TTC549 (cell line): ENCODE measurements around the gene RAP1A.

Source experiments
- FAIRE-seq: peaks from 2 replicates; lab custom pipeline; 2012; peaks lifted over from hg19 to GRCh38; lab: Jason Lieb, UNC

Gene RAP1A

DNA sequence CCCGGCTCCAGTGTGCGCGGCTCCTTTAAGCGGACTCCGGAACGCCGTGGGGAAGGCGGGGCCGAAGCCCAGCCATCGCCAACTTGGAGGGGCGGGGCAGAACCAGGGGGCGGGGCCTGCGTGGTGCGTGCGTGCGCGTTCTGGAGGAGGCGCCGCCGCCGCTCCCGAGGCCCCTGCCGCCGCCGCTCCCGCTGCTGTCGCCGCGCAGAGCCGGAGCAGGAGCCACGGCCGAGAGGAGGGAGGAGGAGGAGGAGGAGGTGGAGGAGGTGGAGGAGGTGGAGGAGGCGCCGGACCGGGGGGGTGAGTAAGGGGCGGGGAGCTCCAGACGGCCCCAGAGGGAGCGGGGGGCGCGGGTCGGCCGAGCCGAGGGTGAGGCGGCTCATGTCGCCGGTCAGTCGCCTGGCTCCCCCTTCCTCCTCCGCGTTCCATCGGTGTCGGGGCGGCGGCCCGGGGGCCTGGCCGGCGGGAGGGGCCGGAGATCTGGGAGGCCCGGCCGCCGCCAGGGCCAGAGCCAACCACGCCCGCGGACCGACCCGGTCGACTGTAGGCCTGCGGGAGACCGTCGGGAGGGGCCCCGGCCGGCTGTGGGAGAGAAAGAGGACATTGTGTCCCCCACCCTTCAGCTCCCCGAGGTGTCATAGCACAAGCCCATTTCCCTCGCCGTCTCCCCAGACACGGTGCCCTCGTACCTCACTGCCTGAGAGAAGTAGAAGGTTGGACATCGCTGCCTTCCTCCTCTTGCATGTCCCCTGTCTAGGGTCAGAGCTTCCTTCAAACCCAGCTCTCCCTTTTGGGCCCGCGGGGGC lies at the start of gene RAP1A:
RAP1A (plus strand) TSS at position 155 of the 806 bp plus-strand sequence. CDS start 71,572 bp downstream, outside the sequence.
- FAIRE-seq: no peak

DNA sequence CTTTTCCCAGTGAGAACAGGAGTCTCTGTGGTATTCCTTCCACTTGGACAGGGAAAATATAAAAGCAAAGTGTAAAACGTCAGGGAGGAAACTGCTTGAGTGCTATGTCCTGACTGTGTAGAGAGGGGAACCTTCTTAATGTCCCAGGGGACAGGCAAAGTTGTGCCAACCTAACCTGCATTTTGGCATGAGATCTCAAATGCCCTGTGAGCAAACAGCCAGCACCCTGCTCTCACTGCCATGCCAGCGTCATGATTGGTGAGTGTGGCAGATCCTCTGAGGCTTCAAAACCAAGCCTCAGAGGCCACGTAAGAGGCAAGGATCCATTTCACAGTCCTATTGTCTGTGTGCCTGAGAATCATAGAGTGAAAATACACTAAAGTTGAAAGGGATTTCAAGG lies 49.7 kb upstream of the RAP1A start:
- no peak for FAIRE-seq

DNA sequence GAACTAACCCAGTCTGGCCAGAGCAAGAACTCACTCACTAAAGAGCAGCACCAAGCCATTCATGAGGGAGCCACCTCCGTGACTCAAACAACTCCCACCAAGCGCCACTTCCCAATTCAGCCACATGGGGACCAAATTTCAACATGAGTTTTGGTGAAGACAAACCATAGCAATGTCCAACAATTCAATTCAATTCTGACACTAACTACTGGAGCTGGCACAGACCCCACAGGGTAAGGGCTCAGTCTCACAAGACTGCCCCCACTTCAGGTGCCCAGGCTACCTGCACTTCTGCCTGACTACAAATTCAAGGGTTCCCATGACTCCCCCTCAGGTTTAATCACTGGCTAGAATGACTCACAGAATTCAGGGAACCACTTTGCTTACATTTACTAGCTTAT lies 48.8 kb upstream of the RAP1A start:
- FAIRE-seq: no peak

DNA sequence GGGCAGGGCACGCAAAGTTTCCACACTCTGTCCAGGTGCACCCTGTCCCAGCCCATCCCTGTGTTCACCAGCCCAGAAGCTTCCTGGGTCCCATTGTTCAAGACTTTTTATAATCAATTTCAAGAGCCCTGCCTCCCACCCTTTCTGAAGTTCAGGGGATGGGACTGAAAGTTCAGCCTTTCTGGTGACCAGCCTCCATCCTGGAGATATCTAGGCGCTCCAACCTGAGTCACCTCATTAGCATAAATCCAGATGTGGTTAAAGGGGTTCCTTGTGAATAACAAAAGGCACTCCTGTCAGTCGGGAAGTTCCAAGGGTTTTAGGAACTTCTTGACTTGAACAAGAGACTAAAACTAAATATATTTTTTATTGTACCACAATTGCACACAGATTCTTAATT lies 48.4 kb upstream of the RAP1A start:
- FAIRE-seq: no peak

DNA sequence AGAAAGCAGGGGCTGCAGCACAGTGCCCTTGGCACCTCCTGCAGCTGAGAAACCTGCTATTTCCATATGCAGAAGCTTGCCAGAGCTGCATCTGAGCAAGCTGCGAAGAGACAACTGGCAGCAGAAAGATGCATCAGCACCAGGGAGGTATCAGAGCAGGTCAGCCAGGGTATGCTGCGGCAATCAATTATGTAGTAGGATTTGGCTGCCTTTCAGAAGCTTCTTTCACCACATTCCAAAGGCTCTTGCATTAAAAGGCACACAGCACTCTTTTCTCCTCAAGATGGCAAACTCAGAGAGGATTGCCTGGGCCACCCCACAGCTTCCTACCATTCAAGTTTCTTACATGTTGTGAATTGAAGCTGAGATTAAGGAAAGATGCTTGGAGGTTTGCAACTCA lies 47.6 kb upstream of the RAP1A start:
- no peak for FAIRE-seq

DNA sequence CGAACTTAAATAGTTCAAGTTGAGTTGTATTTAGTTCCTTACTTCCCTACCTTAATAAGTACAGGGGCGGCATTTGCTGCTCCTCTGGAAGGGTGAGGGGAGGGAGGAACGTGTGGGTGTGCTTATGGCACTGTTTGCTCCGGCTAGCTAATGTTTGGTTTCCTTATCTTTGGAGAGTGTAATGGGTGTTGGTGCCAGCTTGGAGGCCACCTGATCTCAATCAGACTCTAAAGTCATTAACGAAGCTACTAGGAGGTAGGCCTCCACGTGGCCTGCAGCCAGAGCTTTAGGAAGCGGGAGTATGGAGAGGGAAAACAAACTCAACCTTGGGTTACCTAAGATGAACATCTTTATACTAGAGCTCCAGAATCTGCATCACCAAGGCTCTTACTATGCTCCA lies 43.0 kb upstream of the RAP1A start:
- no peak for FAIRE-seq

DNA sequence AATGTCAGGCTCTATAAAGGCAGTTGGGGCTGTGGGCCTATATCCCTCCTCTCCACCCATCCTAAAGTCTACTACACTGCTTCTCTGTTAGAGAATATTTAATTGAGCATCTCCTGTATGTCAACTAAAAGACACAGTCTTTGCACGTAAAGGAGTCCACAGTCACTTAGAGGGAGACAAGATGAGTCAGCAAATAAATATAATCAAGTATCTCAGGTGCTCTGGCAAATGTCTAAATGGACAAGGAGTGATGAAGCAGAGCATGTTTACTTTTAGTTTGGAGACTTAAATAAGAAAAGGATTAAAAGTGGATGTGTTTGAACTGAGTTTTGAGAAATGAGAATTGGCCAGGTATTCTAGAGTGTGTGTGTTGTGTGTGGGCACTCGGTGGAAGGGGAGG lies 41.8 kb upstream of the RAP1A start:
- no peak for FAIRE-seq

DNA sequence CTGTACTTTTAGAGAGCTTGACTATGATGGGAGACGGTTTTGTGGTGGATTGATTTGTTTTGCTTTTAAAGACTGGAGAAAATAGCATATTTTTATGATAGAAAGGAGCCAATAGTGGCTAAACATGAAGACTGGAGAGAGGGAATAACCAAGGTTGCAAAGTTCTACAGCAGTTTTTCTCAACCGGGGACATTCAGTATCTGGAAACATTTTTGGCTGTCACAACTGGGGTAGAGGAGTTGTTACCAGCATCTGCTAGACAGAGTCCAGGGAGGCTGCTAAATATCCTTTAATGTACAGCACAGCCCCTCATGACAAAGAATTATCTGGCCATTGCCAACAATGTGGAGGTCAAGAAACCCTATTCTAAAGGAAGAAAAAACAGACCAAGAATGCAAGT lies 38.4 kb upstream of the RAP1A start:
- no peak for FAIRE-seq

DNA sequence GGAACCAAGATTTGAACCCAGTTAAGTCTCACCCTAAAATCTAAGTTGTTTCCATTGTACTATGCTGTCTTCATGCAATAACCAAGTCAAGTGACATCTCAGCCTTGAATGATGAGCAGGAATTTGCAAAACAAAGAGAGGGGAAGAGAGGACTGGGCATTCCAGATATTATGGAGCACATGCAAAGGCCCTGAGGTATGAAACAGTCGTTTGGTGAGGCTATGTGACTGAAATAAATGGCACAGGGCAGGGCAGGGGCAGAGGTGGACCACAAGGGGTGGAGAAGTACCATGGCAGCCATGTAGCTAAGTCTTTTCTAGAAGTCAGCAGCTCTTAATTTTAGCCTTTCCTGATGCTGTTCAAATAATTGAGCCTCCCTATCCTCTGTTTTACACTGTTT lies 37.6 kb upstream of the RAP1A start:
- FAIRE-seq: no peak

DNA sequence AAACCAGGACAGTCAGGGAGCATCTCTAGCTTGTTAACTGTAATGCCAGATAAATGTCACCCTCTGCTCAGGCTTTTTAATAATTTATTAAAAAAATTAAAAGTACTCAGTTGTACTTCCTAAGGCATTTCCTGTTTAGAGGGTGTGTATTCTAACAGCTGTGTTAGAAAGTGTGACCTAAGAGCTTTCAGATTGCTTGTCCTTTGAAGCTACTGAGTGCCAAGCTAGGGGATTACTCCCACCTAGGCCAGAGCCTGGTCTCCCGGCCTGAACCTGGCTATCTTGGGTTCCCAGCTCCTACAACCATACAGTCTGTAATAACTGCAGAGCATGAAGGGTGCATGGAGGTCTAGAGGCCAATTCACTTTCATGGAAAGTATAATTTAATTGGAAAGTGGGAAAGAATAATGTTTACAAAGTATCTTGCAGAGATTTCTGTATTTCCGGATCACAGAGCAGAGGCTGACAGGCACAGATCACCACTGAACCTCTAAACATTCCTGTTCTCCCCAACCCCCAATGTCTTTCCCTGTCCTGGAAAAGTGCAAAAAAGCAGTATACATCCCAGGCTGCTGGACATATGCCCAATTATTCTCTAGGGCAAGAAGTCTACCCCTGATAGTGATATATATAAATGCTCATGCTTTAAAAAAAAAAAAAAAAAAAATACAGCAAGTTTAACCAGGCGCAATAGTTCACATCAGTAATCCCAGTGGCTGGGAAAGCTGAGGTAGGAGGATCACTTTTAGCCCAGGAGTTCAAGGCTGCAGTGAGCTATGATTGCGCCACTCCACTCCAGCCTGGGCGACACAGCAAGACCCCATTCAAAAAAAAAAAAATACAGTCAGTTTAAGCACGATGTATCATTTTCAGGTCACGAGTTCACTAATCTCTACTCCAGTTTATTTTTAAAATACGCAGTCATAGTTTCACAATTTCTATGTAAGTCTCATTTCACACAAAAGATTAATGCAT lies 36.7 kb upstream of the RAP1A start:
- FAIRE-seq: no peak

DNA sequence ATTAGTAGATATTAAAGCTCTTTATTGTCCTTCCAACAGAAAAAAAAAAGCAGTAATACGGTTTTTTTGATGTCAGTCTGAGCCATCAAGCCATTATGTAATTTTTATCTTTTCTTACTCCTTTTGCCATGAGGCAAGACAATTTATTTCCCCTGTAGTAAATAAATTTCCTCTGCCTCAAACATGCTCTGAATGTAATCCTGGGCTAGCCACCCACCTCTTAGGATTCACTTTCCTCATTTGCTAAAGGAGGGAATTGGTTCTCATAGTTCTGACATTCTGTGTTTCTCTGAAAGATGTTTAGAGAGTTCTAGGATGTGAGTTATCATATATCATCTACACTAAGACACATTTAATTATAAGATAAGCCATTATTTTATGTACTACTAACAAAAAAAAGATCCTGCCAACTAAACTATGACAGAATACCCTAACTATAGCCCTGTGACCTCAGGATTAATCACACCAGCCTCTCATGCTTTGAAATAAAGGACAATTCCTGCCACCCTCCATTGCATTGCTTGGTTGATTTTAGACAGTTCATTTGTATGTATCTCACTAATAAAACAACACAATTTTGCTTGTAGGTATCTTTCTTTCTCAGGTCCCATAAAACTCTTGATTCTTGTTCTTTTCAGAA lies 34.0 kb upstream of the RAP1A start:
- no peak for FAIRE-seq

DNA sequence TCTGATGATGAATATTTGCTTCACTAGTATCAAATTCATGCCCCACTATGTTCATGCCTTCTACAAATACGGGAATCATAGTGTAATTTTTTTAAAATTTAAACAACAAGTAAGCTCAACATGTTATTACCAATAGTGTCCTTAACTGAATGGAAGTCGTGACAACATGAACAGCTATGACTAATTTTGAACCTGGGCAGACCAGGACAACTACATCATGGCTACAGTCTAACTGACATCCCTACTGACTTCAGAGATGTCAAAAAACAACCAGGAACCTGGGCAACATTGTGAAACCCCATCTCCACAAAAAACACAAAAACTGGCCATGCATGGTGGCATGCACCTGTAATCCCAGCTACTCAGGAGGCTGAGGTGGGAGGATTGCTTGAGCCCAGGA lies 33.5 kb upstream of the RAP1A start:
- FAIRE-seq: no peak

DNA sequence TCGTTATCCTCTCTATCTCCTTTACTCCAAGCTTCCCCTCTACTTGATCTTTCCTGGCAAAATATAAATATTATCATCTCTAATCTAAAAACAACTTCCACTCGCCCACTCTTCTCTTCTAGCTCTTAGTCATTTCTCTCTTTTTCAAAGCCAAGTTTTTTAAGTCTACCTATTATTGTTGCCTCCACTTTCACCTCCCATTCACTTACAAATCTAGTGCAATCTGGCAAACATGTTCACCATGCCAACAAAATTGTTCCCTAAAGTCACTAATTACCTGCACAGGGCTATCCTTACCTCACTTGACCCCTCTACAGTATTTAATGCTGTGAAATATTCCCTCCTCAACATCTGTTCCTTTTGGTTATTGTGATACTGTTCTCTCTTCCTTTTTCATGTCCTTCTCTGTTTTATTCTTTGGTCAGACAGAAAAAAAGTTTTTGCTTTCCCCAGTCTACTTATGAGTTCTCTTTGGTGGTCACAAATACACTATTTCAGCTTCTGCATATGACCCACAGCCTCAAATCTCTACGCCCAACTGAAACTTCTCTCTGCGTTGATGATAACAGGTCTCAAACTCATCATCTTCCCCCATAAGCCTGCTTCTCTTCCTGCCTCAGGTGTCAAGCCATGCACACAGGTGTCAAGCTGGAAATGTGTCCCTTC lies 31.9 kb upstream of the RAP1A start:
- FAIRE-seq: no peak

DNA sequence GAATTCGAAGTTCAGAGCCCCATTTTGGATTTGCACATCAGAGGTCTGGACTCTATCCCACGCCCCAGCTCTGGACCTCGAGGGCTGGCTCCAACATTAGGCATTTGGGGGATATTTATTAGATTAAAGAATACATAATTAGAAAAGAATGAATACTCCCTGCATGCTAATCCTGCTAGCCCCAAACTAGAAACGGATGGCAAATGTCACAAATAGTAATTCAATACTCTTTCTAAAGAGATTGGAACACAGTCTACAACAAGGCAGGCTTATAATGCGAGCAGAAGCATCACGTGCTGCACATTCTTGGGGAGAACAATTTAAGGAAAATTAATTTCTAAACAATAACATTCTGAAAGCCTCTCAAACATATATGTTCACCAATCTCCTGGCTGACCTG lies 27.7 kb upstream of the RAP1A start:
- no peak for FAIRE-seq

DNA sequence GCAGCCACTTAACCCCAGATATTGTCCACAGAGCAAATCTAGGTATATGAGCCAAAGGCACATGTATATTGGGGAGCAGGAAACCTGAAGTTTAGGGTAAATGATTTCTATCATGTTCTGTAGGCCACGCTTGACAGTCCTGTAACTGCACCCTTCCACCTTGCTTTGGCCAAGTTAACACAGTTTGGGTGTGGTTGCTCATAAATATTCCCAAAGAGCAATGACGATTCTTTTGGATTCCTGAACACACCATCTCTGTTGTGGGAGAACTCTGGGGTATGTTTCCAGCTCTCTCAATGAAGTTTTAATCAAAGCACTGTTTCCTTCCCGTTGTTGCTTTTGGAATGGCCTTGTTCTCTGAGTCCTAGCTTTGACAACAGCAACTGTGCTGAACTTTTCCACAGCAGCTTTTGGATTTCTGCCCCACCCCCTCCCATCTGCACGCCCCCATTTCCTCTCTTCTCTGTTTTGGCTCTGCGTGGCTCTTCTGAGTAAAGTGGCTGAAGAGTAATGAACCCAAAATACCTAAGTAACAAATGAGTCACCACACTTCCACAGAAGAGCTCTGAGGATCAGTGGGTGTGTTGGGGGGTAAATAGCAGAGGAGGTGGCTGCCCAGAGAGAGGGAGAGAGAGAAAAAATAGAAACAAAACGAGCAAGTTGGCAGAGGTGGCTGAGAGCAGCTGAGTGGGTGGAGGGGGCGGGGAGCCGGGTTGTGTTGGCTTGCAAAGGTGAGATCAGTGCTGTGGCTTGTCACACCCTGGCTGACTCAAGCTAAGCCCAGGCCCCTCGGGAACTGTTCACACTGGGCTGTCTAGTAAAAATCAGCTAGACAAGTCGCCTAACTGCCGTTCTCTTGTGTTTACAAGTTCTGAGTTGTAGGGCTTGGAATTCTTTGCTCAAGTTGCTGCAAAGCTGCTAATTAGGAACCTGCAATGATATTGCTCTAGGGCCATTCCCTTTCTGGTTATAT lies 26.9 kb upstream of the RAP1A start:
- FAIRE-seq: no peak

DNA sequence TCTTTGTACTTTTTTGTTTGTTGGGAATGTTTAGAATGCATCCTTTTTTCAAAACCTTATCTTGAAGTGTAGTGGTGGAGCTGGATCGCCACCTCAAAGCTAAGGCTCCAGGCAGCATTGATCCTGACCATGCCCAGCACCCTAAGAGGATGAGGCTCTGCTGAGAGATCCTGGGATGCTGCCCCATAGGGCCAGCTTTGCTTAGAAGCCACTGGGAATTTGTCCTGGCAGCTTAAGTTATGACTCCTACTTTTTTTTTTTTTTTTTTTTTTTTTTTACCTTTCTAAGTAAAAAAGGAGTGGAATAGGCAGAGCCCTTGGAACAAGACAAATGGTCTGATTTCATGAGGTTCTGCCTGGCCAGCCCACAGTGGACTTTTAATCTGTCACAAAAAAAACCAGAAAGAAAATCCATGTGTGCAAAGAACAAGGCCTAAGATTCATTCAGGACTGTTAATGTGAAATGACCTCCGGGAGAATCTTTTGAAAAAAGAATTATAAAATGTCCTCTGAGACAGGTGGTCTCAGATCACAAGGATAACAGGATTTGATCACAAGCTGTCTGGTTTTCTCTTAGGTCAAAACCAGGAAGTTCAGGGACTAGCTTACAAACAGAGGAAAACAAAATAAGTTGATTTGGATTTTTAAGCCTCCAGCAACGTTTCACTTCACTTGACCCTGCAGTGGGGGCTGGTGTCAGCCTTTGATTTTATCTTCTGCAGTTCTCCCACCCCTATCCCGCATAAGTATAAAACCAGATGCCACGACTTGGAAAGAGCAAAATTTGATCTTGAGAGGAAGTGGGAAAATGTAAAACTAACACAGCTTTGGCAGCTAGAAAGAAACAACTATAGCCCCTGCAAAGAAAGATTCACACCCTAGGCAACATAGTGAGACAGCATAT lies 25.9 kb upstream of the RAP1A start:
- no peak for FAIRE-seq

DNA sequence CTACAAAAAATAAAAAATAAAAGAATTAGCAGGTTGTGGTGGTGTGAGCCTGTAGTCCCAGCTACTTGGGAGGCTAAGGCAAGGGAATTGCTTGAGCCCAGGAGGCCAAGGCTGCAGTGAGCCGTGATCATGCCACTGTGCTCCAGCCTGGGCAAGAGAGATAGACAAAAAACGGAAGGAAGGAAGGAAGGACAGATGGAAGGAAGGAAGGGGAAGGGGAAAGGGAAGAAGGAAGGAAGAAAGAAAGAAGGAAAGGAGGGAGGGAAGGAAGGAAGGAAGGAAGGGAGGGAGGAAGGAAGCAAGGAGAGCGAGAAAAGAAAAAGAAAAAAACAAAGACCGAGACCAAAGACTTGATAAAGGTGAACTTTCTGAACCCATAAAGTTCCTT lies 25.3 kb upstream of the RAP1A start:
- no peak for FAIRE-seq

DNA sequence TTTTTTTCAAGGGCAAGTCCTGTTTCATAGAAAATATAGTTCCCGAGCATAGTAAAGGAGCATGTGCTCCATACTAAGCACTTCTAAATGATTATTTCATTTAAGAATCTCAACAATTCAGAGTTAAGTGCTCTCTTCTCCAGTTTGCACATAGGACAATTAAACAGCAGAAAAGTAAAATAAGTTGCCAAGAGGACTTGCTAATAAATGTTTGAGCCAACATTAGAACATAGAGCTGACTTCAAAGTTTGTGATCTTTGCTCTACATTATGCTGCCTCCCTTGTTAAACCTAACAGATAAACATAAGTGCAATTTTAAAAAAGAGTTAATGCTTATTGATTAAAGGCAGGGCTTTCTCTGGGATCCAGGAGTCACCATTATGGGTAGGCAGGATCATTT lies 23.8 kb upstream of the RAP1A start:
- FAIRE-seq: no peak

DNA sequence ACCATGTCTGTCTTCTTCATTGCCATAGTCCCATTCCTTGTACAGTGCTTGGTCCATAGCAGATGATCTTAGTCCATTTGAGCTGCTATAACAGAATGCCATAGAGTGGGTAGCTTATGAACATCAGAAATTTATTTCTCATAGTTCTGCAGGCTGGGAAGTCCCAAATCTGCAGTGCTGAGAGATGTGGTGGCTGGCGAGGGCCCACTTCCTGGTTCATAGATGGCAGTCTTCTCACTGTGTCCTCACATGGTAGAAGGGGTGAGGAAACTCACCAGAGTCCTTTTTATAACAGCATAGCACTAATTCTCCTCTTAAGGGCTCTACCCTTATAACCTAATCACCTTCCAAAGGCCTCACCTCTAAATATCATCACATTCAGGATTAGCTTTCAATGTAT lies 23.1 kb upstream of the RAP1A start:
- FAIRE-seq: no peak

DNA sequence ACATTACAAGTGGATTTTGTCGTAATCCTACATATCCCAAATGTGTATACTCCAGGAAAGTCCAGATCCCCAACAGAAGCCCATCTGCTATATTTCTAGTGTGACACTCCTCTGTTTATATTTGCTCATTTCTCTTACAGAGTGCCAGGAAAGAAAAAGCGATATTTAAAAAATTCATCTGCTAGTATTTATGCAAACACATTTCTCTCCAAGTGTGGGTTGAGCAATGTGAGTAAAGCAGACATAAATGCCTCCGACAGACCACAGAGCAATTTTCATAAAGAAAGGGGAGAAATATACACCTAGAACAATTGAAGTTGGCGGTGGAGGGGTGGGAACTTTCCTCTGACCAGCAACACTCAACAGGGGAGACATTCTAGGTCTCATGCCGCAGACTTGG lies 22.2 kb upstream of the RAP1A start:
- FAIRE-seq: no peak
